GM18507 (cell line): Measurements from ENCODE around the gene HERPUD1.
"Not testable (repeated sequence)": the region's sequence is repeated elsewhere in the genome, so short reads cannot be mapped to it uniquely, and the experiment has no call there.

ENCODE experiments used
- DNase-seq: peaks from one replicate; pipeline ENCODE4 v3.0.0; 2011; ENCODE audit warnings: low read depth; ENCODE audit not compliant: insufficient read length; ENCODE audit errors: extremely low spot score
- FAIRE-seq: peaks from 2 replicates; lab custom pipeline; 2011; peaks lifted over from hg19 to GRCh38; lab: Jason Lieb, UNC

The HERPUD1 gene

DNA sequence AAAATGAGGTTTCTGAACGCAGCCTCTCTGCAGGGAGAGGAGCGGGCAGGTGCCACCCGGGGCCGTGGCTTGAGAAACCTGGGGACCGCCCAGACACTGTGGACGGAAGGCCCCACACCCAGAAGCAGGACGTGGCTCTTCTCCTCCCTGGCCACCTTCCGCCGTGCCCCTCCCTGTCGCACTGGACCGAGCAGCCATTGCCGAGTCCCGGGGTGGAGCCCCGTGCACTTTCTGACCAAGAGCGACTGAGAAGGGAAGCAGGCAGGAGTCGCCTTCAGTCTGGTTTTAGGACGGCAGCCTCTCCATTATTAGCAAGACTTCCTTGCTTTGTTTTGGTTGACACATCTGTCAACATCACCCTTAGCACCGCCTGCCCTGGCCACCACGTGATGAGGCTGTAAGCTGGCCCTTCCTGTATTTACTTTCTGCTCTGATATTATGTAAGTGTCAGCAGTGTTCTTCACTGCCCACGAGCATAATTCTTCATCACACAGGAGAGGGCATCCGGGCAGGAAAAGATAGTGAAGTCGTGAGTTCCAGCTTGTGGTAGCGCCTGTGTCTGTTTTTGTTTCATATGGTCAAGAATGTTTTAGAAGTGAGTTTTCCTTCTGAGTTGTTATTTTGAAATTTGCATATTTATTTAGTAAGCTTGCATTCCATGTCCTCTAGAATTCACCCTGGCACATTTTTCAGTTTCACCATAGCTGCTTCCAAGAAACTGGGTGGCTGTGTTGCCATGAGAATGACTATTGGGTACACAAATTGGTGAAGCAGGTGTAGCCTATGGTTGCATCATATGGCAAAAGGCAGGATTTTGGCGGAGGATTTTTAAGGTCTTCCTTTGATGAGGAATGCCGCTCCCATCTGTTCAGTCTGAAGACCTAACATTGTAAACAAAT is 1.0 kb downstream of the HERPUD1 start:
- peak; percentile 67 for FAIRE-seq
- no peak for DNase-seq

GRCh38 chr16:56933828-56934598 is 2.1 kb downstream of the HERPUD1 start:
- DNase-seq, result no peak
- FAIRE-seq, result no peak

DNA sequence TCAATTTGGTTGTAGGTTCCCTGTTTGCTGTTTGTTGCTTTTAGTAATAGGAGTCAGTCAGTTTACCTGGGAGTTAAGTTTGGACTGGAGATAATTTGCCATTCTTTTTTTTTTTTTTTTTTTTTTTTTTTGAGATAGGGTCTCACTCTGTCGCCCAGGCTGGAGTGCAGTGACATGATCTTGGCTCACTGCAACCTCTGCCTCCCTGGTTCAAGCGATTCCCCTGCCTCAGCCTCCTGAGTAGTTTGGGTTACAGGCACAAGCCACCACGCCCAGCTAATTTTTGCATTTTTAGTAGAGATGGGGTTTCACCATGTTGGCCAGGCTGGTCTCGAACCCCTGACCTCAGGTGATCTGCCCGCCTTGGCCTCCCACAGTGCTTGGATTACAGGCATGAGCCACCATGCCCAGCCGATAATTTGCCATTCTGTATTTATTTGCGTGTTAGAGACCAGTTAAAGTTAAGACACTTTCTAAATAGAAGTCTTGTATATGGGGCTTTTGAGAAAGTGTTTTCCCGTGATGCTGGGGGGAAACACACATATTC is 2.7 kb downstream of the HERPUD1 start:
- DNase-seq, FAIRE-seq: not testable (repeated sequence)

GRCh38 chr16:56935201-56935600 is 3.3 kb downstream of the HERPUD1 start:
- FAIRE-seq, result no peak
- DNase-seq, result no peak

GRCh38 chr16:56936491-56936890 is 4.5 kb downstream of the HERPUD1 start:
- FAIRE-seq (no peak), DNase-seq (no peak)

DNA sequence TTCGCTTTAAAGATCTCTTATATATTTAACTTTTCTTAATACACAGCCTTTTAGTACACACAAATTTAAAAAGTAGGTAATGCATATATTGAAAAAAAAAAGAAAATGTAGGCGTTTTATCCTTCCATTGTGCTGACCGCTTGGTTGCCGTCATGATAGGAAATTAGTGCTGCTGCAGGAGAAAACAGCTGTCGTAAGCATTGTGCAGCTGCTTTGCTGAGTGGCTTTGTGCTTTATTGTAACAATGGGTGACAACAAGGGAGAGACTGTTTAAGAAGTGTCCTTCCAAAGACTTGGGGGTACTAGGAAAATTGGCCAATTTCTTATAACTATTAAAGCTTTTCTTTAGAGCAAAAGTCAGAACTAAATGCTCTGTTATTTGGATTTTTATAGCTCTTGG is 5.0 kb downstream of the HERPUD1 start:
- no peak for FAIRE-seq

GRCh38 chr16:56938664-56939513 is 6.9 kb downstream of the HERPUD1 start:
- FAIRE-seq, result peak; percentile 62
- DNase-seq, result no peak

More for the DNA sequence above, 5.0 kb downstream of the HERPUD1 start:
- no peak for DNase-seq

- FAIRE-seq, result no peak
- DNase-seq, result no peak
These were observed 7.9 kb downstream of the HERPUD1 start for GRCh38 chr16:56939801-56940200.

DNA sequence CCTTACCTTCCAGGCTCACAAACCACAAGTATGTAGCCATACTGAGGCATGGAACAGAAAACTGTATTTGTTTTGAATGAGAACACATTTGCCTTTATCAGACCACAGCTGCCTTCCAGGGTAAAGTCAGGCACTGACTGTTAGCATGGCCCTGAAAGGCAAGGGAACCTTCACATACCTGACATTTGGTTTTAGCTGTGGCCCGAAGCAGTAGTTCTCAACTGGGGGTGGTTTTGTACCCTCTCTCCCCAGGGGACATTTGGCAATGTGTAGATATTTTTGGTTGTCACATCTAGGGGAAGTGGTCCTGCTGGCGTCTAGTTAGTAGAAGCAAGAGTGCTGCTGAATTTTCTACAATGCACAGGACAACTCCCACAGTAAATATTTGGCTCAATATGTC is 9.2 kb downstream of the HERPUD1 start:
- DNase-seq (no peak), FAIRE-seq (peak; percentile 78)

DNA sequence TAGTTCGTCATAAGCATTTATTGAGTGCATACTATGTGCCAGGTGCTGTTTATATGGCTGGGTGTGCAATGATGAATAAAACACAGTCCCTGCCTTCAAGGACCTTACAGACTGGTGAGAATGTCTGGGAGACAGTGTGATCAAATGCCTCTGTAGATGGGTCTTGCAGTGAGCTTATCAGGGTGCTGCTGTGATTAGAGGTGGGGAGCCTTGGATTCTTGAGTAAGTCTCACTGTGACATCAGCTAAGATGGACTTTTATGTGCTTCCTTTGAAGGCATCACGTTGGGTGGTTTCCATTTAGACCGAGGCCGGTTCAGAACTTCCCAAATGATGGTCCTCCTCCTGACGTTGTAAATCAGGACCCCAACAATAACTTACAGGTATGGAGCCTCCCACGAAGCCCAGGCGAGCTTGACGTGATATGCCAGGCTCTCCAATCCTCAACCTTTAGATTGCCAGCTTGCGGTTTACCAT is 10.0 kb downstream of the HERPUD1 start:
- no peak for DNase-seq
- FAIRE-seq, result peak; percentile 5

DNA sequence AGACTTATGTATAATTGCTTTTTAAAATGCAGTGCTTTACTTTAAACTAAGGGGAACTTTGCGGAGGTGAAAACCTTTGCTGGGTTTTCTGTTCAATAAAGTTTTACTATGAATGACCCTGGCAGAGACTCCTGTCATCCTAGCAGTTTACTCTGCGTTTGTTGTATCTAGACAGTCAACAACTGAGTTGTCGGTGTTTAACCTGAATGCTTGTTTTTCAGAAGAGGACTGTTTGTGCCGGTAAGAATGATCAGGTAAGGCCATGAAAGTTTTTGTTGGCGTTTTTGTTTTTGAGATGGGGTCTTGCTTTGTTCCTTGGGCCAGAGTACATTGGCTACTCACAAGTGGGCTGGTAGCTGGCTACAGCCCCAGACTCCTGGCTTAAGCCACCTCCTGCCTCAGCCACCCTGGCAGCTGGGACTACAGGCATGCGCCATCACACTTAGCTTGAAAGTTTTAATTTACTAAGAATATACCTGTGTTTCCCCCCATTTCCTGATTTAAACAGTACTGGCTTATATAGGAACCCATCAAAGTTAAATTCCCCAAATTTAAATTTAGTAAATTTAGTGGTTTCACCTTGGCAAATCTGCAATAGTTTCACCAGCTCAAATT is 11.9 kb downstream of the HERPUD1 start:
- DNase-seq (no peak), FAIRE-seq (no peak)

GRCh38 chr16:56944954-56945839 is 13.3 kb downstream of the HERPUD1 start:
- peak; percentile 66 for FAIRE-seq
- no peak for DNase-seq

DNA sequence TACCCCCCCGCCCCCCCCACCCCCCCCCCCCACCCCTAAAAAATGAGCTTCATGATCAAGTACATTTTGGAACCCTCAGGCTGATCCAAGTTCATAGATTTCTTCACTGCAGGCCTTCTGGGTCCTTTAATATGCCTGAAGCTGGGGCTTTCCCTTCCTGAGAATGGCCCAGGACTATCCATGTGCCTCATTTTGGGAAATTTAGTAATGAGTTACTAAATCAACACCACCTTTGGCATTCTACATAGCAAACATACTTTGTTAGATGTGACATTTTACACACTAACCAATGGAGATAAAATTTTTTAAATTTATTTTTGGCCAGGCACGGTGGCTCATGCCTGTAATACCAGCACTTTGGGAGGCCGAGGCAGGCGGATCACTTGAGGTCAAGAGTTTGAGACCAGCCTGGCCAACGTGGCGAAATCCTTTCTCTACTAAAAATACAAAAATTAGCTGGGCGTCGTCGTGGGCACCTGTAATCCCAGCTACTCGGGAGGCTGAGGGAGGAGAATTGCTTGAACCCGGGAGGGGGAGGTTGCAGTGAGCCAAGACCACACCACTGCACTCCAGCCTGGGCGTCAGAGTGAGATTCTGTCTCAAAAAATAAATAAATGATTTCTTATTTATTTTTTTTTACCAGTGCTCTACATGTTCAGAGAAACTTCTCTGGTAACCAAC is 14.0 kb downstream of the HERPUD1 start:
- DNase-seq, result no peak
- no peak for FAIRE-seq

- DNase-seq, result no peak
- no peak for FAIRE-seq
These were observed 15.0 kb downstream of the HERPUD1 start for GRCh38 chr16:56946767-56947603.

DNA sequence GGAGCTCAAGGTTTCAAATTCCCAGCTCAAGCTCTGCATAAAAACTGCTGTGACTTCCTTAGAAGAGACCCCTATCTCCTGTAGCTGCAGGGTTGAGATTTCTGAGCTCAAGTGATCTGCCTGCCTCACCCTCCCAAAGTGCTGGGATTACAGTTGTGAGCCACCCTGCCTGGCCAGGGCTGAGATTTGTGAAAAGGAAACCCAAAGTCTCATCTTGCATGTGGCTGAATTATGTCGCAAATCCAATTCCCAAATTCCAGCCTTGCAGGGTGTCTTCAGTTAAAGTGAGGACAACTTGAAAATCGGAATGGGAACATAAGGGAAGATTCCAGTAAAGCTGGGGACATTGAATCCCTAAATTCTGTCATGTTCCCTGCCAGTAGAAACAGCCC is 15.7 kb downstream of the HERPUD1 start:
- no peak for DNase-seq
- FAIRE-seq, result no peak

- FAIRE-seq, result no peak
- no peak for DNase-seq
These were observed 16.3 kb downstream of the HERPUD1 start for GRCh38 chr16:56948234-56948633.

DNA sequence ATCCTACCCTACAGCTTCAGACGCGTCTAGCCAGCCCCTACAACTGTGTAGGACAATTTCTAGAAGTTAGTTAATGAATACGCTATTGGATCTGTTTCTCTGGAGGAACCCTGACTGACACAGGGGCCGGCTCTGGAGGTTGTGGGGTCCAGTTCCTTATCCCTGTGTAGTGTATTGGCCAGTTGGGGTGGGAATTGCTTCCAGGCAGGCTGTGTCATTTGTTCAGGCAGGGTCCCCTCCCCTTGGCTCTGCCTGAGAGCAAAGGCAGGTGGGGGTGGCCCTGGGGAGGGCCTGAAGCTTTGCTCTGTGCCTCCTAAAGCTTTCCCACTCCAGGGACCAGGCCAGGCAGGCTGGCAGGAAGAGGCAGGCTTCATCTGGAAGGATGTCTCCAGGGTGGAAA is 18.1 kb downstream of the HERPUD1 start:
- FAIRE-seq, result no peak
- no peak for DNase-seq
